Measurements from ENCODE around the gene GPALPP1.
"Not testable (repeated sequence)": the region's sequence is repeated elsewhere in the genome, so short reads cannot be mapped to it uniquely, and the experiment has no call there.

Gene GPALPP1

GRCh38 chr13:44989071-44989889 lies at the start of gene GPALPP1, which contains the start of gene NUFIP1:
TSS of gene GPALPP1 (plus strand) at chr13:44989538. CDS start at chr13:44989655, 117 bp downstream.
TSS of gene NUFIP1 (minus strand) at chr13:44989471. CDS start at chr13:44989436, 35 bp downstream.
- DNase-seq, result peak; percentile 96

- DNase-seq, result not testable (repeated sequence)
Observed at GRCh38 chr13:44943411-44943810, 45.9 kb upstream of the GPALPP1 start.

GRCh38 chr13:44951184-44951583 lies 38.2 kb upstream of the GPALPP1 start:
- DNase-seq, result no peak

GRCh38 chr13:44952671-44953070 lies 36.7 kb upstream of the GPALPP1 start:
- no peak for DNase-seq

- no peak for DNase-seq
Observed at GRCh38 chr13:44954224-44954623, 35.1 kb upstream of the GPALPP1 start.

GRCh38 chr13:44955406-44955805 lies 33.9 kb upstream of the GPALPP1 start:
- no peak for DNase-seq

- no peak for DNase-seq
Observed at GRCh38 chr13:44961997-44962396, 27.3 kb upstream of the GPALPP1 start.

- DNase-seq, result no peak
Observed at GRCh38 chr13:44967704-44968433, 21.5 kb upstream of the GPALPP1 start.

GRCh38 chr13:44968434-44968815 lies 20.9 kb upstream of the GPALPP1 start:
- no peak for DNase-seq

GRCh38 chr13:44969551-44970484 lies 19.5 kb upstream of the GPALPP1 start:
- peak; percentile 17 for DNase-seq

- no peak for DNase-seq
Observed at GRCh38 chr13:44971656-44972595, 17.4 kb upstream of the GPALPP1 start.

GRCh38 chr13:44972956-44973581 lies 16.3 kb upstream of the GPALPP1 start:
- no peak for DNase-seq

- DNase-seq, result no peak
Observed at GRCh38 chr13:44974056-44974793, 15.1 kb upstream of the GPALPP1 start.

- no peak for DNase-seq
Observed at GRCh38 chr13:44976196-44976595, 13.1 kb upstream of the GPALPP1 start.

GRCh38 chr13:44976949-44977583 lies 12.3 kb upstream of the GPALPP1 start:
- no peak for DNase-seq

- DNase-seq, result no peak
Observed at GRCh38 chr13:44978328-44978727, 11.0 kb upstream of the GPALPP1 start.

GRCh38 chr13:44989941-44990340 lies 603 bp downstream of the GPALPP1 start:
- DNase-seq, result no peak

GRCh38 chr13:45003417-45003816 lies 14.1 kb downstream of the GPALPP1 start:
- no peak for DNase-seq

- no peak for DNase-seq
Observed at GRCh38 chr13:45004096-45004495, 14.8 kb downstream of the GPALPP1 start.

GRCh38 chr13:45007225-45007624 lies 17.9 kb downstream of the GPALPP1 start:
- DNase-seq, result no peak

All from NCI-H526 treated with DMSO at 0.1 percent for 48 hours (cell line).